H1 (cell line): ENCODE data around the gene CYLD. TPM values are rescaled to one million over a fixed set of nuclear protein-coding genes. Genes with fewer than 3 reads are reported as not detected.

Experiments
- SAP30 ChIP-seq: fragments of 300-600 bp; sonication (generic); IDR thresholded peaks from 2 replicates; pipeline ENCODE4 v1.7.1; 2012; ENCODE audit warnings: low read length, moderate library complexity, mild to moderate bottlenecking, inconsistent platforms; ENCODE audit not compliant: insufficient read depth, insufficient replicate concordance
- SRF ChIP-seq: IDR thresholded peaks from 2 replicates; pipeline ENCODE4 v1.6.1; 2011; ENCODE audit warnings: mild to moderate bottlenecking, low read depth, low read length, moderate library complexity
- polyA plus RNA-seq, 7 experiments: library from polyadenylated mRNA; depleted of rRNA in 3 of 7; stranded (reverse) in 5 of 7; unstranded in 2 of 7; fragments of >200 nt in 5 of 7; fragments of 200-250 nt in 2 of 7; gene quantifications; 1 replicate in 5 of 7; 2 replicates in 1 of 7; 4 replicates in 1 of 7; pipeline versions ENCODE4 v1.2.1 to v1.2.3, GENCODE V29; 2011 to 2013; ENCODE audit warnings: missing spikeins in 2 of 7, mixed read lengths in 2 of 7
- total RNA-seq: library from RNA; stranded (reverse); fragmentation: NEBNext Ultra II Directional; extraction: Animal tissue kit (Norgen Biotek cat#: 25700); gene quantifications from 2 replicates; pipeline ENCODE4 v1.2.1, GENCODE V29; 2021

Gene CYLD
- total and polyA plus RNA-seq, 2 of the 8 experiments (the other 6 are each of a cell fraction or from before 2014, with no cell fraction given), result 3.7 to 18.8 TPM

GRCh38 chr16:50774960-50775359 lies 33.1 kb downstream of the CYLD start (continued):
- TF ChIP-seq SRF (no peak), SAP30 (no peak)
